PC-9 (cell line): ENCODE data around the gene REL.

Source experiments
- EZH2 ChIP-seq: fragments of 200-600 bp; sonication (generic); IDR thresholded peaks from 2 replicates; pipeline ENCODE4 v1.8.0; 2017; ENCODE audit warnings: antibody characterized with exemption, low read depth
- TF ChIP-seq, protein P1 (sequence below): fragments of 200-600 bp; sonication (generic); conservative IDR thresholded peaks from 2 replicates; pipeline ENCODE4 v1.6.1; 2017; ENCODE audit warnings: mixed run types, antibody characterized with exemption, mild to moderate bottlenecking, moderate library complexity

DNA sequence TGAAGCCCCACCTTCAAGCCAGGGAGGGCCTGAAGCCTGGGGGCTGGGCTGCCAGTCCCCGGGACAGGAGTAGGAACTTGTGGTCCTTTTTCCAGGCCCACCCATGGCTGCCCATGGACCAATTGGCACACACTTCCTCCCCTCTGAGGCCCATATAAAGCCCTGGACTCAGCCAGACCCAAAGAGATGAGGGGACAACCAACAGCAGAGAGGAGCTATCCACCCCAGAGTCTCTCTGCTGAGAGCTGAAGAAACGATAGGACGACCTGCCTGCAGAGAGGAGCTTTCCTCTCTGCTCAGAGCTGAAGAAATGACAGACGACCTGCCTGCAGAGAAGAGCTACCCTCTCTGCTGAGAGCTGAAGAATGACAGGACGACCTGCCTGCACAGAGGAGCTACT, 92.3 kb downstream of the REL start:
- TF ChIP-seq, protein P1, sequence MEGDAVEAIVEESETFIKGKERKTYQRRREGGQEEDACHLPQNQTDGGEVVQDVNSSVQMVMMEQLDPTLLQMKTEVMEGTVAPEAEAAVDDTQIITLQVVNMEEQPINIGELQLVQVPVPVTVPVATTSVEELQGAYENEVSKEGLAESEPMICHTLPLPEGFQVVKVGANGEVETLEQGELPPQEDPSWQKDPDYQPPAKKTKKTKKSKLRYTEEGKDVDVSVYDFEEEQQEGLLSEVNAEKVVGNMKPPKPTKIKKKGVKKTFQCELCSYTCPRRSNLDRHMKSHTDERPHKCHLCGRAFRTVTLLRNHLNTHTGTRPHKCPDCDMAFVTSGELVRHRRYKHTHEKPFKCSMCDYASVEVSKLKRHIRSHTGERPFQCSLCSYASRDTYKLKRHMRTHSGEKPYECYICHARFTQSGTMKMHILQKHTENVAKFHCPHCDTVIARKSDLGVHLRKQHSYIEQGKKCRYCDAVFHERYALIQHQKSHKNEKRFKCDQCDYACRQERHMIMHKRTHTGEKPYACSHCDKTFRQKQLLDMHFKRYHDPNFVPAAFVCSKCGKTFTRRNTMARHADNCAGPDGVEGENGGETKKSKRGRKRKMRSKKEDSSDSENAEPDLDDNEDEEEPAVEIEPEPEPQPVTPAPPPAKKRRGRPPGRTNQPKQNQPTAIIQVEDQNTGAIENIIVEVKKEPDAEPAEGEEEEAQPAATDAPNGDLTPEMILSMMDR, result no peak
- no peak for TF ChIP-seq EZH2
